Pancreas (tissue), 10 donors: ENCODE results near the gene STRN. TPM values are rescaled to one million over a fixed set of nuclear protein-coding genes. Genes with fewer than 3 reads are reported as not detected.

Experiments
- ATAC-seq, 4 donors: fragments of 200-7000 bp; cut with Tn5 transposase; one replicate each; pipeline versions ENCODE4 v1.8.0 to v1.9.1; 2020; ENCODE audit warnings: mild to moderate bottlenecking in 4 of 4, moderate library complexity in 4 of 4
- DNase-seq, 6 donors: peaks; one replicate each; pipeline ENCODE4 v3.0.0-alpha.2; 2020
- FAIRE-seq: peaks from 2 replicates; lab custom pipeline; 2012; peaks lifted over from hg19 to GRCh38; lab: Jason Lieb, UNC
- H3K27ac ChIP-seq, 4 donors: fragments of 200-600 bp; sonication (generic); 1 replicate in 3 of 4; 2 replicates in 1 of 4; pipeline versions ENCODE4 v1.5.0 to v1.8.0; 2020
- H3K27me3 ChIP-seq, 4 donors: fragments of 200-600 bp; one replicate each; pipeline ENCODE4 v1.8.0; 2021
- H3K36me3 ChIP-seq, 3 donors: fragments of 200-600 bp; sonication (generic) in 1 of 3; one replicate each; pipeline versions ENCODE4 v1.5.0 to v1.8.0; 2020 to 2021
- H3K4me1 ChIP-seq, 3 donors: fragments of 200-600 bp; one replicate each; pipeline ENCODE4 v1.8.0; 2021
- H3K4me3 ChIP-seq, 4 donors: fragments of 200-600 bp; sonication (generic) in 2 of 4; one replicate each; pipeline versions ENCODE4 v1.5.0 to v1.8.0; 2020 to 2021
- H3K9me3 ChIP-seq, 4 donors: fragments of 200-600 bp; one replicate each; pipeline ENCODE4 v1.8.0; 2021
- CTCF ChIP-seq, 4 donors: fragments of 200-600 bp; sonication (generic) in 3 of 4; IDR thresholded peaks; one replicate each; pipeline versions ENCODE4 v1.5.0 to v1.8.0; 2021; ENCODE audit warnings: antibody characterized with exemption in 4 of 4
- WGBS, 2 donors: extraction: QIAGEN DNeasy Blood & Tissue Kit; methylation state at CpG; one replicate each; pipeline ENCODE4 v1.1.7; 2013; 5-methylcytosine and 5-hydroxymethylcytosine counted together
- intact Hi-C, 3 donors: fragments of 100-400 bp; cut with DNase I; formaldehyde crosslinking; loops; one replicate each; pipeline versions ENCODE4 v1.11.1 to v1.14.2; 2022
- polyA plus RNA-seq, 2 donors: library from polyadenylated mRNA; stranded (reverse); fragments of 200-250 nt; gene quantifications; one replicate each; pipeline ENCODE4 v1.2.3, GENCODE V29; 2013
- total RNA-seq, 6 donors: library from RNA; stranded (reverse); fragmentation: NEBNext Ultra II Directional in 4 of 6; extraction: Animal tissue kit (Norgen Biotek cat#: 25700) in 4 of 6; gene quantifications; one replicate each; pipeline versions ENCODE4 v1.2.1 to v1.2.4, GENCODE V29; 2021 to 2023
- donor health status: healthy with polysubstance abuse.
- donor health status: DM: no; HTN: no; CAD: no; lungs with moderate emphysema.
- donor health status: DM: no; HTN: no; CAD: no.
- donor health status: control.
- donor health status: control.
- donor health status: Bipolar disorder and iron deficiency.
- donor health status: DM: yes; HTN: yes; CAD: no.
- donor health status: DM: no; HTN: no; CAD: no.
- donor health status: DM: no; HTN: no; CAD: no.
- donor health status: DM: yes; HTN: yes; CAD: no.

STRN gene
- total and polyA plus RNA-seq, 8 donors, result 1.8 to 16.2 (median 7.9) TPM

GRCh38 chr2:36960005-36960675 is 6.2 kb downstream of the STRN start:
- 89 to 90% methylated on average over 2 of the region's 2 CpGs for WGBS, 2 donors
- TF ChIP-seq CTCF (IDR thresholded peaks at IDR 0.05), result no peak
- no peak overlapping the region for H3K27ac ChIP-seq
- H3K27me3 ChIP-seq, result no peaks in the 10 kb centered on the region
- DNase-seq (no peak), ATAC-seq (no peak), FAIRE-seq (no peak)
- H3K9me3 ChIP-seq, result no peaks in the 10 kb centered on the region
- intact Hi-C loops, result no loop called here
- H3K4me3 ChIP-seq, result no peak overlapping the region
- peaks cover 0 to 8% (median 6%) of the 10 kb centered on the region in 3 donors for H3K4me1 ChIP-seq
- no peaks in the 10 kb centered on the region for H3K36me3 ChIP-seq

DNA sequence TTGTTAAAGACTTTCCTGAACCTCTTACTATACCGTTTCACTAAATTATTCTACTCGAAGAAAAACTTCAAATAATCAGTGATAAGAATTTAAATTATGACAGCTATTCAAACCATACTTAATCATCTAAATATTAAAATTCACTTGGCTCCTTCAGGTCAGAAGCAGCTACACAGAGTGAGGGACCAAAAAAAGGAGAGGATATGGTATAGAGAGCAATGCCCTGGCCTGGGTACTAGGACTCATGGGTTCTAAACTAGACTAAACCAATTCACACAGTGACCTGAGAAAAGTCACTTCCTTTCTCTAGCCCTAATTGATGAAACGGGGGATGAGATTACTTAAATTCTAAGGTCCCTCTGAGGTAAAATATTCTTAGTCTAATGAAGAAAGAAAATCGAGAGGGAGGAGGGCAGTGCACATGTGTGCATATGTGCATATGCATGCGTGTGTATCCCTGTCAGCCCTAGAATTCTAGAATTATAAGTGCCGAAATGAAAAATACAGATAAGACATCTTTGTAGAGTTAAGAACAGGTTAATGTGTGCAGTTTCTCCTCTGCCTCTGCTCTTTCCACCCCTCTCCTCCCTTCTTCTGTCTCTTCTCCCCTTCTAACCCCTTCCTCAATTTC is 11.2 kb downstream of the STRN start:
- Histone ChIP-seq H3K36me3 (no peaks in the 10 kb centered on the region), H3K27me3 (no peaks in the 10 kb centered on the region), H3K9me3 (no peaks in the 10 kb centered on the region), H3K27ac (no peak overlapping the region), H3K4me1 (peaks cover 0 to 5% (median 0%) of the 10 kb centered on the region in 3 donors), H3K4me3 (no peak overlapping the region)
- FAIRE-seq (no peak), ATAC-seq (no peak), DNase-seq (no peak)
- intact Hi-C loops, result no loop called here
- 68 to 77% methylated on average over 6 of the region's 6 CpGs for WGBS, 2 donors
- TF ChIP-seq CTCF (IDR thresholded peaks at IDR 0.05), result no peak

DNA sequence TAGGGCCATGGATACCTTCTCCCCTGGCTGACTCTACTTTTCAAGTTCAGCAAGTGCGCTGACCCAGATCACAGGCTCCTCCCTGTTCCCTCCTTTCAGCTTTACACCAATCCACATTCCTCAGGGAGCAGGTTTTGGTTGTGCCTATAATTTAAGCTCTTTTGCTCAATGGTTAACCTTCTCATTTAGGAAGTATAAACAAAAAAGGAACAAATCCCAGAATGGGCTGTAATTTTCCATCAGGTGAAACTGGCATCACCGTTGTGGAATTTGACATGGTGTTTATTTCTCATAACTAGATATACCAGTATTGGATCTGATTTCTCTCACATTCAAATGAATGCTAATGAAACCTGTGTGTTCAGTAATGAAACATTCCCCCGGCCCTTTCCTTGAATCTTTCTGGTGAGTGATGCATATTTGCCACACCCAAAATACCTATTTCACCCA is 13.6 kb downstream of the STRN start:
- no peak for FAIRE-seq
- Histone ChIP-seq H3K4me1 (peaks cover 0 to 5% (median 0%) of the 10 kb centered on the region in 3 donors), H3K9me3 (no peaks in the 10 kb centered on the region), H3K27ac (peak overlapping the region in 2 of 4 donors; percentile 34 to 56), H3K4me3 (no peak overlapping the region), H3K27me3 (no peaks in the 10 kb centered on the region), H3K36me3 (no peaks in the 10 kb centered on the region)
- peak in 1 of 6 donors; percentile 19 for DNase-seq
- intact Hi-C loops, result no loop called here
- 54% methylated on average over 3 of the region's 3 CpGs for WGBS, 2 donors
- peak; percentile 74 to 86 (median 79) for ATAC-seq
- no peak for TF ChIP-seq CTCF (IDR thresholded peaks at IDR 0.05)

DNA sequence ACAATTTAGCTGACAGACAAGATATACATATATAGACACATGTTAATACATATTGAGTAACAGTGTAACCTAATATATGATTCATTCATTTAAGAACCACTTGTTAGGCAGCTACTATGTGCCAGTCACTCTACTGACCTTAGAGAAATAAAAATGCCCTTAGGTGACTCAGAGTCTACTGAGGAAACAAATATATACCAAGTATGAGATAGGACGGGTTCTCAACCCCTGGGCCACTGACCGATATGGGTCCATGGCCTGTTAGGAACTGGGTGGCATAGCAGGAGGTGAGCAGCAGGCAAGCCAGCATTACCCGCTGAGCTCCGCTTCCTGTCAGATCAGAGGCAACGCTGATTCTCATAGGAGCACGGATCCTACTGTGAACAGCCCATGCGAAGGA is 14.8 kb downstream of the STRN start:
- no peaks in the 10 kb centered on the region for H3K9me3 ChIP-seq
- FAIRE-seq (no peak), DNase-seq (no peak), ATAC-seq (peak in 2 of 4 donors; percentile 21 to 57)
- WGBS, 2 donors, result 94 to 95% methylated on average over 7 of the region's 7 CpGs
- H3K4me3 ChIP-seq, result no peak overlapping the region
- no peaks in the 10 kb centered on the region for H3K36me3 ChIP-seq
- peak overlapping the region in 1 of 4 donors; percentile 56 for H3K27ac ChIP-seq
- no peaks in the 10 kb centered on the region for H3K27me3 ChIP-seq
- no peak for TF ChIP-seq CTCF (IDR thresholded peaks at IDR 0.05)
- intact Hi-C loops, result no loop called here
- H3K4me1 ChIP-seq, result peaks cover 0 to 5% (median 0%) of the 10 kb centered on the region in 3 donors
